ENCODE results near the gene SLC35F5. TPM values are rescaled to one million over a fixed set of nuclear protein-coding genes. Genes with fewer than 3 reads are reported as not detected.
"Not testable (repeated sequence)": the region's sequence is repeated elsewhere in the genome, so short reads cannot be mapped to it uniquely, and the experiment has no call there.

The SLC35F5 gene
- total RNA-seq, 2 experiments from 2014 or later = 13.4 to 18.4 TPM

GRCh38 chr2:113774616-113775015 is 18.2 kb upstream of the SLC35F5 start:
- H3K9me3 Mint-ChIP-seq (ENCODE audit: low read depth); H3K36me3 Mint-ChIP-seq (ENCODE audit: low read depth); ATAC-seq; DNase-seq; H3K27ac Mint-ChIP-seq; CTCF ChIA-PET; POLR2A ChIA-PET; H3K4me3 Mint-ChIP-seq; H3K4me1 Mint-ChIP-seq; intact Hi-C loops (cut with DNase I, micrococcal nuclease); H3K27me3 Mint-ChIP-seq: not testable (repeated sequence)

GRCh38 chr2:113770929-113771328 is 14.5 kb upstream of the SLC35F5 start:
- H3K36me3 Mint-ChIP-seq (ENCODE audit: low read depth) = no peaks in the 10 kb centered on the region
- no peaks in the 10 kb centered on the region for H3K9me3 Mint-ChIP-seq (ENCODE audit: low read depth)
- ChIA-PET CTCF (no interaction called here), POLR2A (no interaction called here)
- no peaks in the 10 kb centered on the region for H3K4me1 Mint-ChIP-seq
- intact Hi-C loops (cut with DNase I, micrococcal nuclease) = no loop called here
- H3K27me3 Mint-ChIP-seq = no peaks in the 10 kb centered on the region
- H3K4me3 Mint-ChIP-seq = no peak overlapping the region
- DNase-seq (no peak), ATAC-seq (no peak)
- H3K27ac Mint-ChIP-seq = no peak overlapping the region

- CTCF ChIA-PET = interaction anchor here (1.0 to 1.7 kb wide), 3 partner anchors 13 to 62 kb away, joined by 3 to 4 read pairs (median 4); partner anchors contain the start of gene SLC35F5
- POLR2A ChIA-PET = interaction anchor here (0.7 kb wide), 1 partner anchor 13 kb away, joined by 5 read pairs; the partner anchor contains the start of gene SLC35F5
- no peaks in the 10 kb centered on the region for H3K4me1 Mint-ChIP-seq
- no peak for DNase-seq
- intact Hi-C loops (cut with DNase I, micrococcal nuclease) = no loop called here
- no peak overlapping the region for H3K27ac Mint-ChIP-seq
- H3K27me3 Mint-ChIP-seq = no peaks in the 10 kb centered on the region
- no peaks in the 10 kb centered on the region for H3K36me3 Mint-ChIP-seq (ENCODE audit: low read depth)
- peaks cover 4% of the 10 kb centered on the region for H3K9me3 Mint-ChIP-seq (ENCODE audit: low read depth)
- ATAC-seq = no peak
- H3K4me3 Mint-ChIP-seq = no peak overlapping the region
These were observed 13.1 kb upstream of the SLC35F5 start for GRCh38 chr2:113769555-113769954.

- no peak overlapping the region for H3K27ac Mint-ChIP-seq
- POLR2A ChIA-PET = no interaction called here
These were observed 12.3 kb upstream of the SLC35F5 start for GRCh38 chr2:113768770-113769169.

GRCh38 chr2:113767811-113768460 is 11.5 kb upstream of the SLC35F5 start:
- POLR2A ChIA-PET = no interaction called here

More at GRCh38 chr2:113768770-113769169, 12.3 kb upstream of the SLC35F5 start:
- intact Hi-C loops (cut with DNase I, micrococcal nuclease) = no loop called here
- ATAC-seq = no peak
- H3K36me3 Mint-ChIP-seq (ENCODE audit: low read depth) = no peaks in the 10 kb centered on the region
- no peak overlapping the region for H3K4me3 Mint-ChIP-seq
- no peaks in the 10 kb centered on the region for H3K4me1 Mint-ChIP-seq
- no peaks in the 10 kb centered on the region for H3K27me3 Mint-ChIP-seq
- CTCF ChIA-PET = interaction anchor here (1.0 to 1.7 kb wide), 3 partner anchors 12 to 146 kb away, joined by 3 to 4 read pairs (median 3); partner anchors contain the start of gene SLC35F5
- DNase-seq = no peak
- H3K9me3 Mint-ChIP-seq (ENCODE audit: low read depth) = peaks cover 4% of the 10 kb centered on the region

GRCh38 chr2:113765276-113765675 is 8.8 kb upstream of the SLC35F5 start:
- Mint-ChIP-seq H3K4me1 (no peaks in the 10 kb centered on the region), H3K9me3 (ENCODE audit: low read depth) (peaks cover 4% of the 10 kb centered on the region), H3K4me3 (no peak overlapping the region), H3K27ac (no peak overlapping the region), H3K27me3 (no peaks in the 10 kb centered on the region), H3K36me3 (ENCODE audit: low read depth) (no peaks in the 10 kb centered on the region)
- ChIA-PET POLR2A (no interaction called here), CTCF (no interaction called here)
- intact Hi-C loops (cut with DNase I, micrococcal nuclease) = no loop called here
- DNase-seq (no peak), ATAC-seq (no peak)

More at GRCh38 chr2:113767811-113768460, 11.5 kb upstream of the SLC35F5 start:
- H3K4me1 Mint-ChIP-seq = no peaks in the 10 kb centered on the region
- H3K27me3 Mint-ChIP-seq = no peaks in the 10 kb centered on the region
- intact Hi-C loops (cut with DNase I, micrococcal nuclease) = no loop called here
- H3K4me3 Mint-ChIP-seq = no peak overlapping the region
- H3K36me3 Mint-ChIP-seq (ENCODE audit: low read depth) = no peaks in the 10 kb centered on the region
- CTCF ChIA-PET = interaction anchor here (1.5 kb wide), 1 partner anchor 11 kb away, joined by 4 read pairs; the partner anchor contains the start of gene SLC35F5
- H3K27ac Mint-ChIP-seq = no peak overlapping the region
- no peak for ATAC-seq
- peaks cover 4% of the 10 kb centered on the region for H3K9me3 Mint-ChIP-seq (ENCODE audit: low read depth)
- DNase-seq = no peak

- Mint-ChIP-seq H3K27ac (no peak overlapping the region), H3K4me1 (peaks cover 2% of the 10 kb centered on the region), H3K4me3 (no peak overlapping the region), H3K36me3 (ENCODE audit: low read depth) (no peaks in the 10 kb centered on the region), H3K27me3 (no peaks in the 10 kb centered on the region), H3K9me3 (ENCODE audit: low read depth) (peaks cover 4% of the 10 kb centered on the region)
- ATAC-seq = no peak
- DNase-seq = no peak
- ChIA-PET CTCF (interaction anchor here (0.6 kb wide), 1 partner anchor 62 kb away, joined by 5 read pairs; no protein-coding TSS in a partner anchor), POLR2A (no interaction called here)
- intact Hi-C loops (cut with DNase I, micrococcal nuclease) = no loop called here
These were observed 6.1 kb upstream of the SLC35F5 start for GRCh38 chr2:113762377-113763118.

GRCh38 chr2:113760400-113760799 is 4.0 kb upstream of the SLC35F5 start:
- no peak for ATAC-seq
- POLR2A ChIA-PET = no interaction called here
- no peaks in the 10 kb centered on the region for H3K27me3 Mint-ChIP-seq

GRCh38 chr2:113757138-113757657 is 756 bp upstream of the SLC35F5 start:
- DNase-seq (peak; percentile 18), ATAC-seq (peak; percentile 20)
- peak overlapping the region; percentile 89 for H3K4me3 Mint-ChIP-seq
- peak overlapping the region; percentile 99 for H3K27ac Mint-ChIP-seq
- no peaks in the 10 kb centered on the region for H3K27me3 Mint-ChIP-seq
- H3K9me3 Mint-ChIP-seq (ENCODE audit: low read depth) = no peaks in the 10 kb centered on the region
- H3K4me1 Mint-ChIP-seq = peaks cover 13% of the 10 kb centered on the region
- ChIA-PET CTCF (interaction anchor here (0.8 to 1.9 kb wide), 12 partner anchors 12 to 276 kb away, joined by 3 to 10 read pairs (median 4); partner anchors contain the start of gene ACTR3), POLR2A (interaction anchor here (0.6 to 1.9 kb wide), 10 partner anchors 12 to 151 kb away, joined by 3 to 21 read pairs (median 4); partner anchors contain the start of gene ACTR3)
- H3K36me3 Mint-ChIP-seq (ENCODE audit: low read depth) = peaks cover 6% of the 10 kb centered on the region
- intact Hi-C loops (cut with DNase I, micrococcal nuclease) = loop anchor here (2.0 to 10.0 kb wide), 6 partner anchors 35 to 222 kb away; no protein-coding TSS in a partner anchor

More at GRCh38 chr2:113760400-113760799, 4.0 kb upstream of the SLC35F5 start:
- Mint-ChIP-seq H3K9me3 (ENCODE audit: low read depth) (peaks cover 4% of the 10 kb centered on the region), H3K4me1 (peaks cover 6% of the 10 kb centered on the region), H3K27ac (no peak overlapping the region), H3K36me3 (ENCODE audit: low read depth) (no peaks in the 10 kb centered on the region), H3K4me3 (no peak overlapping the region)
- CTCF ChIA-PET = interaction anchor here (1.0 kb wide), 1 partner anchor 60 kb away, joined by 4 read pairs; no protein-coding TSS in a partner anchor
- no peak for DNase-seq
- intact Hi-C loops (cut with DNase I, micrococcal nuclease) = no loop called here

- CTCF ChIA-PET = interaction anchor here (0.6 to 1.9 kb wide), 10 partner anchors 8 to 232 kb away, joined by 3 to 10 read pairs (median 4); no protein-coding TSS in a partner anchor
- Mint-ChIP-seq H3K9me3 (ENCODE audit: low read depth) (no peaks in the 10 kb centered on the region), H3K36me3 (ENCODE audit: low read depth) (peaks cover 9% of the 10 kb centered on the region), H3K27me3 (no peaks in the 10 kb centered on the region), H3K27ac (peak overlapping the region; percentile 71), H3K4me3 (peak overlapping the region; percentile 89), H3K4me1 (peaks cover 13% of the 10 kb centered on the region)
- intact Hi-C loops (cut with DNase I, micrococcal nuclease) = loop anchor here (1.0 to 10.0 kb wide), 11 partner anchors 36 to 223 kb away; no protein-coding TSS in a partner anchor
- DNase-seq (peak; percentile 64), ATAC-seq (peak; percentile 57)
- POLR2A ChIA-PET = interaction anchor here (0.6 to 1.9 kb wide), 7 partner anchors 49 to 137 kb away, joined by 3 to 21 read pairs (median 4); partner anchors contain the start of gene ACTR3
These were observed 547 bp downstream of the SLC35F5 start for GRCh38 chr2:113755835-113756354.
